HG03354 (cell line): ENCODE results near the gene OPRL1.

Experiments
- ATAC-seq: cut with Tn5 transposase; IDR thresholded peaks from one replicate; pipeline ENCODE4 v1.9.1; 2021; ENCODE audit warnings: mild to moderate bottlenecking; ENCODE audit not compliant: unreplicated experiment, poor library complexity, severe bottlenecking

The OPRL1 gene

DNA sequence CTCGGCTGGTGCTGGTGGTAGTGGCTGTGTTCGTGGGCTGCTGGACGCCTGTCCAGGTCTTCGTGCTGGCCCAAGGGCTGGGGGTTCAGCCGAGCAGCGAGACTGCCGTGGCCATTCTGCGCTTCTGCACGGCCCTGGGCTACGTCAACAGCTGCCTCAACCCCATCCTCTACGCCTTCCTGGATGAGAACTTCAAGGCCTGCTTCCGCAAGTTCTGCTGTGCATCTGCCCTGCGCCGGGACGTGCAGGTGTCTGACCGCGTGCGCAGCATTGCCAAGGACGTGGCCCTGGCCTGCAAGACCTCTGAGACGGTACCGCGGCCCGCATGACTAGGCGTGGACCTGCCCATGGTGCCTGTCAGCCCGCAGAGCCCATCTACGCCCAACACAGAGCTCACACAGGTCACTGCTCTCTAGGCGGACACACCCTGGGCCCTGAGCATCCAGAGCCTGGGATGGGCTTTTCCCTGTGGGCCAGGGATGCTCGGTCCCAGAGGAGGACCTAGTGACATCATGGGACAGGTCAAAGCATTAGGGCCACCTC, 18.7 kb downstream of the OPRL1 start:
- no peak for ATAC-seq

GRCh38 chr20:64099086-64099786, 19.4 kb downstream of the OPRL1 start:
- no peak for ATAC-seq

DNA sequence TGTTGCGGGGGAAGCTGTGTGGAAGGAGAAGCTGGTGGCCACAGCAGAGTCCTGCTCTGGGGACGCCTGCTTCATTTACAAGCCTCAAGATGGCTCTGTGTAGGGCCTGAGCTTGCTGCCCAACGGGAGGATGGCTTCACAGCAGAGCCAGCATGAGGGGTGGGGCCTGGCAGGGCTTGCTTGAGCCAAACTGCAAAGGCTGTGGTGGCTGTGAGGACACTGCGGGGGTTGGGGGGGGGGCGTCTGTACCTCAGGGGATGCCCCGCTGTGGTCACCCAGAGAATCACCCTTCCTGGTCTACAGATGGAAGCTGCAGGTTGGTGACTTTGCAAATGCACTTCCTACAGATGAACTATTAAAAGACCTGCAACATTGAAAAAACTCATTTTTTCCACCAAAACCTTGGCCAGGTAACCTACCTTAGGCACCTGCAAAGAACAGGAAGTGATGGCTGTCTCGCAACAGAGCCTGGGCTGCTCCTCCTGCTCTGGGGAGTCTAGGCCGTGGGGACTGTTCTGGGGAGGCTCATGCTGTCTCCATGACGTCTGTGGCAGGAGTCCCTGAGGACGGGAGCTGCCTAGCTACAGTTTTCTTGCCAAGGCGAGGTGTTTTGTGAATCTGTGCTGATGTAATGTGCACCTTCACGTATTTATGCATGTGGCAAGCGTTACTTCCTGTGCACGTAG, 20.1 kb downstream of the OPRL1 start:
- ATAC-seq = peak; percentile 53

DNA sequence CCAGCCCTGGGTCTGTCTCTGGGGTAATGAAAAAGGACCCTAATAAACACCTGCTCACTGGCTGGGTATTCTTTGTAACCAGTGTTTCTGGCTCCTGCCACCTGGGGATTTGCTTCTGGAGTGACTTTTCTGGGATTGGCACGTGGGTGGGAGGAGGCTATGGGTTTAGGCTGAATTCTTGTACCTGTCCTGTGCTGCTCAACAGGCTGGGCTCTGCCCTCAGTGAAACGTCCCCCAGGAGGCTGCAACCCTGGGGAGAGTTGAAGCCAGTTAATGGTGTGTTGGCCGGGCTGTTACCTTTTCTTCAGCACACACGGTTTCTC, 20.6 kb downstream of the OPRL1 start:
- ATAC-seq = no peak

GRCh38 chr20:64100946-64101688, 21.2 kb downstream of the OPRL1 start:
- no peak for ATAC-seq

- no peak for ATAC-seq
Measured at GRCh38 chr20:64101731-64102621, 22.1 kb downstream of the OPRL1 start.

DNA sequence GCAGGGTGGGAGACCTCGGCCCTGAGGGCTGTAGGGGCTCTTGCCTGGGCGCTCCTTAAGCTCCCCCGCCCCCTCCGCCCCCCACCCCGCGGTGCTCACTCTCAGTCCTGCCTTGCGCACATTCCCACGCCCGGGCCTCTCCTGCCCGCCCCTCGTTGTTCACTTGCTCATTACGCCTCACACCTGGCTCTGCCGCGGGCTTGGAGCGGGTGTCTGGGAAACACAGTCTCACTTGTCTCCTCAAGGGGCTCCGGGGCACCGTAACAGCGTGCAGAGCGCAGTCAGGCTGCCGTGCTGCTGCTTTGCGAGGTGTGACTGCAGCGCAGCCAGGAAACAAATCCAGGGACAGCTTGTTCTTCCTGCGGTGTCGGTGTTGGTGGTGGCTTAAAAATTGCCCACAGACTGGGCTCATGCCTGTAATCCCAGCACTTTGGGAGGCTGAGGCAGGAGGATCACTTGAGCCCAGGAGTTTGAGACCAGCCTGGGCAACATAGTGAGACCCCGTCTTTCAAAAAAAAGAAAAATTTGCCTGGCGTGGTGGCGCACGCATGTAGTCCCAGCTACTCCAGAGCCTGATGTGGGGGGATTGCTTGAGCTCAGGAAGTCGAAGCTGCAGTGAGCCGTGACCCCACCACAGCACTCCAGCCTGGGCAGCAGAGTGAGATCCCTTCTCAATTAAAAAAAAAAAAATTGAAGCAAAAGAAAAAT, 22.9 kb downstream of the OPRL1 start:
- no peak for ATAC-seq

DNA sequence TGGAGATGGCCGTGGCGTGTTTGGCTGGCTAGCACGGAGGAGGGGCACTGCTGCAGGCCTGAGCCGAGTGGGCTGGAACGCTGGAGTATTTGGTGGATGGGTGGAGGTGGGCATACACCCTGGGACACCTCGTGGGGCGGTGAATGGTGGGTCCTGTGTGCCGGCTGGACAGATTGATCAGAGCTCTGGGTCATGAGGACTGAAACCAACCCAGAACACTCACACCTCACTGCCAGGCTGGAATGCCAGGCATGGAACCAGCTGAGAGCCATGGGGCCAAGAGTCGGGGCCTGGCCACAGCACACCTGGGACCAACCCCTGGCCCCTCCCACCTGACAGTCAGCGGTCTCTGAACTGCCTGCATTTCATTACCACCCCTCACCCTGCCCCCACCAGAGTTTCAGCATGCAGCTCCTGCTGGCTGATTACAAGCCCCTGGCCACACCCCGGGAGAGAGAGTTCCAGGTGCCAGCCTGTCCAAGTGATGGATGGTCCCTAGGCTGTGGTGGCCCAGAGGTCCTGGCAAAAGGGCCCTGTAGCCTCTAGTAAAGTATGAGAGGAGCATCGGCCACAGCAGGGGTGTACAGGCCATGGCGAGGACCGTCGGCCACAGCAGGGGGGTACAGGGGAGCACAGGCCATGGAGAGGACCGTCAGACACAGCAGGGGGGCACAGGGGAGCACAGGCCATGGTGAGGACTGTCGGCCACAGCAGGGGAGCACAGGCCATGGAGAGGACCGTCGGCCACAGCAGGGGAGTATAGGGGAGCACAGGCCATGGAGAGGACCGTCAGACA, 24.2 kb downstream of the OPRL1 start:
- no peak for ATAC-seq

- no peak for ATAC-seq
Measured at GRCh38 chr20:64104667-64105451, 25.0 kb downstream of the OPRL1 start.

GRCh38 chr20:64105846-64106434, 26.1 kb downstream of the OPRL1 start:
- ATAC-seq = no peak

- no peak for ATAC-seq
Measured at GRCh38 chr20:64106435-64106961, 26.6 kb downstream of the OPRL1 start.

DNA sequence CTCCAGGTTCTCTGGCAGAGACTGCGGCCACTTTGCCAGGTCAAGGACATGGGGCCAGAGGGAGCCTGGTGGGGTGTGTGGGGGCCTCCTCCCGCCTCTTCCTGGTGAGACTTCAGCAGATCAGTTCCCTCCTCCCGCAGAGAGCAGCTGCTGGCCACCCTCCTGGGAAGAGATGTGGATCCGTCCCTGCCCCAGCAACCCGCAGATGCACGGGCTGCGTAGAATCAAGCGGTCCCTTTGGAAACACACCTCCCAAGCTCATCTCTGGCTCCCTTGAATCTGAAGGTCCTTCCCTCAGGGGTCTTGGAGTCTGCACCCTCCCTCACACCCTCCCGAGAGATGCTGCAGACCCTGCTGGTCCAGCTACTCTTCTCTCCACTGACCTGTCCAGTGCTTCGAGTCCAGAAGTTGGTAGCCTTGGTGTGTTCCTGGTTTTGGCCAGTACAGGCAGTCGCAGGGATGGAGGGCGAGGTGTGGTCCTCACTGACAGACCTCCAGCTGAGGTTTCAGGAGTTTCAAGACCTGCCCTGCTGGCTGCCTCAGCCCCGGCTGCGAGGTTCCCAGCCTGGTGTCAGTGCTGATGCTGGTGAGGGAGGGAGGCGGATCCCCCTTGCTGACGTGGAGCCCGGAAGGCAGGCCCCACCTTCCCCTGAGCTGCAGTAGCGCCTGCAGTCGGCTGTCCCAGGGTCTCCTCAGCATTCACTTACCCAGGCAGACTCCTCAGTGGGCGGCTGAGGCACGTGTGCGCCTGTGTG, 27.3 kb downstream of the OPRL1 start, which contains the start of gene NPBWR2:
TSS of gene NPBWR2 (minus strand) at position 585 of the 755 bp plus-strand sequence. CDS start 734 bp downstream, outside the sequence.
- ATAC-seq = no peak

DNA sequence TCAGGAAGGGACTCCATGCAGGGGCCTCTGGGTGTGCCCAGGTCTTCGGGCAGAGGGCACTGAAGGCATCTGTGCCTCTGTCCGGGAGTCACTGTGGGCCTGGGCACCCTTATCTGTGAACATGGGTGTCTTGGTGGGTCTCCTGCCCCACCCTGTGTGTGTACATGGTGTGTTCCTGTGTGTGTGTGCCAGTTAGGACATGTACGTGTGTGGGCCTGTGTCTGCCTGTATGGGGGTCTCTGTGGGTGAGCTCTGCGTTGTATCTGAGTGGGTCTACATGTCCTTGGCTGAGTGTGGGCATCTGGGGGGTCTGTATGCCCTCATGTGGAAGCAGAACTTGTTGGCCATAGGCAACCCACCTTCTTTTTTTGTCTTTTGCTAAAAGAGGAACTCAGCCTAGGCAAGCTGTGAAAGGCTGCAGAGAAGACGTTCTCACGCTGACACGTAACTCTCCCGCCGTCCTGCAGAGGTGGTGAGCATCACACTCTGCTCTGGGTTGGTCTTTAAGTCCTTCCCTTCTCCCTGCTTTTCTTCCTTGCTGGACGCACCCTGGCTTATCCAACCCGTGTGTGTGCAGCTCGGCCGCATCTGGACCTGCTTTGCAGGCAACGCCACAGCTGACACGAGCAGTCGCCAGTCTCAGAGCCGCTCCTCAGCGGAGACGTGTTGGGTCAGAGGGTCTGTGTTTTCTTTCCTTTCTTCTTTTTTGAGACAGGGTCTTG, 28.0 kb downstream of the OPRL1 start:
- ATAC-seq = no peak

- ATAC-seq = no peak
Measured at GRCh38 chr20:64108731-64109681, 29.1 kb downstream of the OPRL1 start.
